ENCODE measurements around the gene HMCES.

- TF ChIP-seq BACH2 (CRISPR knock-in tag; IDR thresholded peaks at IDR 0.05; ENCODE audit: borderline replicate concordance) (no peak), TOX (CRISPR knock-in tag; IDR thresholded peaks at IDR 0.05; ENCODE audit: borderline replicate concordance) (no peak), ZFP3 (CRISPR knock-in tag; IDR thresholded peaks at IDR 0.05) (no peak)
These were observed 45.1 kb upstream of the HMCES start for GRCh38 chr3:129233538-129233937.

Measured in SK-N-SH treated with all-trans-retinoic acid at 6 μM for 48 hours (cell line).